Activated naive CD4-positive, alpha-beta T cell treated with anti-CD3 and anti-CD28 coated beads for 36 hours (primary cell): ENCODE data around the gene NOX3. TPM values are rescaled to one million over a fixed set of nuclear protein-coding genes. Genes with fewer than 3 reads are reported as not detected.
A peak's percentile ranks its signal among the peaks of the same experiment; 100 is the strongest.
"Not testable (repeated sequence)": the region's sequence is repeated elsewhere in the genome, so short reads cannot be mapped to it uniquely, and the experiment has no call there.

Experiments
- CTCF ChIA-PET: fragments of 350-600 bp; sonication (Branson Sonifier 250); formaldehyde crosslinking; loops from one replicate; lab custom pipeline; 2021; ENCODE audit warnings: antibody characterized with exemption; lab: Charles Lee
- DNase-seq: peaks from one replicate; pipeline ENCODE4 v3.0.0-alpha.2; 2020
- H3K27ac Mint-ChIP-seq: one replicate; pipeline ENCODE4 v1.8.0; 2021; ENCODE audit warnings: mild to moderate bottlenecking, mixed read lengths
- H3K27me3 Mint-ChIP-seq: one replicate; pipeline ENCODE4 v1.8.0; 2021; ENCODE audit warnings: low read depth, mixed read lengths
- H3K36me3 Mint-ChIP-seq: one replicate; pipeline ENCODE4 v1.8.0; 2021; ENCODE audit warnings: low read depth, mixed read lengths
- H3K4me1 Mint-ChIP-seq: one replicate; pipeline ENCODE4 v1.8.0; 2021; ENCODE audit warnings: low read depth, mixed read lengths
- H3K4me3 Mint-ChIP-seq: one replicate; pipeline ENCODE4 v1.8.0; 2021; ENCODE audit warnings: mild to moderate bottlenecking, moderate library complexity, mixed read lengths
- H3K9me3 Mint-ChIP-seq: one replicate; pipeline ENCODE4 v1.8.0; 2021; ENCODE audit warnings: mixed read lengths
- intact Hi-C: fragments of 100-400 bp; cut with micrococcal nuclease; formaldehyde crosslinking; loops from one replicate; pipeline ENCODE4 v1.15.1; 2023
- total RNA-seq, 2 experiments: library from RNA; stranded (reverse); gene quantifications; one replicate each; pipeline ENCODE4 v1.2.3, GENCODE V29; 2021

NOX3 gene
- total RNA-seq, 2 experiments from 2014 or later = not detected

DNA sequence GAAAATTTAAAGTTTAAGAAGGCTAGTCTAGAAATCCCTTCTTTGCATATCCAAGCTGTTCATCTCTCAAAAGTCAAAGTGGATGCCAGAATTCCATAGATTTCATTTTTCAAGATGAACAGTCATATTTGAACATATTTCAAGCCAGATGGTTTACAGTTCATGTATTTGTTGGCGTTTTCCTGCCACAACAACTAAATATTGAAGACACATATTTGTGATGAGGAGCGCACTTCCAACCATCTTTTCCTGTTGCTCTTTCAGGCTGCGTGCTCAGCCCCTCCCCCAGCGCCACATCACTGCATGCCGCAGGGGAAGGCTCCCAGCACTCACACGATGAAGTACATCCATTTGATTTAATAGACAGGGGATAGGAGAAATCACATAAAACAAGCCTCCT is 5.9 kb upstream of the NOX3 start:
- Mint-ChIP-seq H3K9me3 (peaks cover 12% of the 10 kb centered on the region), H3K36me3 (peaks cover 2% of the 10 kb centered on the region), H3K4me1 (peaks cover 25% of the 10 kb centered on the region), H3K27me3 (no peaks in the 10 kb centered on the region), H3K4me3 (no peak overlapping the region), H3K27ac (no peak overlapping the region)
- no peak for DNase-seq
- CTCF ChIA-PET = no interaction called here
- intact Hi-C loops = loop anchor here (2.0 kb wide), 1 partner anchor 43 kb away; no protein-coding TSS in a partner anchor

DNA sequence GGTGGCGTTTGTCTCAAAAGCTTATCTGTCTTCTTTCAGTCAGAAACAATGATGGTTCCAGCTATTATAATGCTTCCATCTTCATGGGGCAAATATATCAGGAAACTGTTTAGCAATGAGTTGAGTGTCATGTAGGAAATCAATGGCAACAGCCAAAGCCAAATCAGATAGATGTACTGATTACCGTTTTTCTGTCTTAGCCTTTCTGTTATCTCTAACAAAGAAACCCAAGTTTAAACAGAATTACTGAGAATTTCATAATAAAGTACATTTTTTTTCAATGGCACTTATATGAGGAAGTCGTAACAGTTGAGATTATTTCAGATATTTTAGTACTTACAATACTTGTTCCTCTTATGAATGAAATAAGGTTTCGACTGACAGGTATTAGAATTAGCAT is 1.2 kb downstream of the NOX3 start:
- H3K4me3 Mint-ChIP-seq = no peak overlapping the region
- DNase-seq = no peak
- CTCF ChIA-PET = no interaction called here
- H3K36me3 Mint-ChIP-seq = no peaks in the 10 kb centered on the region
- no peaks in the 10 kb centered on the region for H3K27me3 Mint-ChIP-seq
- no peaks in the 10 kb centered on the region for H3K9me3 Mint-ChIP-seq
- intact Hi-C loops = no loop called here
- no peak overlapping the region for H3K27ac Mint-ChIP-seq
- peaks cover 9% of the 10 kb centered on the region for H3K4me1 Mint-ChIP-seq

DNA sequence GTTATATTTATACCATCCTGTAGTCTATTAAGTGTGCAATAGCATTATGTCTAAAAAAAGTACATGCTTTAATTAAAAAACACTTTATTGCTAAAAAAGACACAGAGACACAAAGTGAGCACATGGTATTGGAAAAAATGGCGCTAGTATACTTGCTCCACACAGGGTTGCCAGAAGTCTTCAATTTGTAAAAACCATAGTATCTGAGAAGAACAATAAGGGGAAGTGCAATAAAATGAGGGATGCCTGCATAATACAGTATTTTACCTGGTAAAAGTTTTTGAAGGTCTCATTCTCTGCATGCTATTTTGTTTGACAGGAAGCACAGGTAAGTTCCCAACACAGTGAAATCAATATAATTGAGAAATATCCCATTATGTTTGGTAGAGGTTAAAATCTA is 1.6 kb downstream of the NOX3 start:
- H3K27me3 Mint-ChIP-seq = no peaks in the 10 kb centered on the region
- no peak overlapping the region for H3K4me3 Mint-ChIP-seq
- no peak overlapping the region for H3K27ac Mint-ChIP-seq
- peaks cover 14% of the 10 kb centered on the region for H3K4me1 Mint-ChIP-seq
- H3K9me3 Mint-ChIP-seq = no peaks in the 10 kb centered on the region
- H3K36me3 Mint-ChIP-seq = no peaks in the 10 kb centered on the region
- no peak for DNase-seq
- intact Hi-C loops = no loop called here
- CTCF ChIA-PET = no interaction called here

GRCh38 chr6:155452576-155452975 is 3.1 kb downstream of the NOX3 start:
- H3K27ac Mint-ChIP-seq = no peak overlapping the region
- peaks cover 14% of the 10 kb centered on the region for H3K4me1 Mint-ChIP-seq
- no peak overlapping the region for H3K4me3 Mint-ChIP-seq
- no peaks in the 10 kb centered on the region for H3K36me3 Mint-ChIP-seq
- no peak for DNase-seq
- no peaks in the 10 kb centered on the region for H3K9me3 Mint-ChIP-seq
- intact Hi-C loops = no loop called here
- H3K27me3 Mint-ChIP-seq = no peaks in the 10 kb centered on the region
- CTCF ChIA-PET = no interaction called here

GRCh38 chr6:155451530-155451929 is 4.1 kb downstream of the NOX3 start:
- H3K27me3 Mint-ChIP-seq, H3K27ac Mint-ChIP-seq, H3K9me3 Mint-ChIP-seq, DNase-seq, intact Hi-C loops, H3K36me3 Mint-ChIP-seq, H3K4me3 Mint-ChIP-seq: not testable (repeated sequence)
- CTCF ChIA-PET = interaction anchor here (0.7 kb wide), 1 partner anchor 988 kb away, joined by 3 read pairs; no protein-coding TSS in a partner anchor
- peaks cover 14% of the 10 kb centered on the region for H3K4me1 Mint-ChIP-seq

- Mint-ChIP-seq H3K4me3 (no peak overlapping the region), H3K9me3 (no peaks in the 10 kb centered on the region), H3K27ac (no peak overlapping the region), H3K4me1 (peaks cover 17% of the 10 kb centered on the region), H3K27me3 (no peaks in the 10 kb centered on the region), H3K36me3 (no peaks in the 10 kb centered on the region)
- CTCF ChIA-PET = no interaction called here
- no peak for DNase-seq
- intact Hi-C loops = no loop called here
Measured at GRCh38 chr6:155450240-155450581, 5.4 kb downstream of the NOX3 start.

GRCh38 chr6:155449450-155450239 is 6.0 kb downstream of the NOX3 start:
- DNase-seq = no peak
- H3K27me3 Mint-ChIP-seq = no peaks in the 10 kb centered on the region
- H3K36me3 Mint-ChIP-seq = no peaks in the 10 kb centered on the region
- H3K4me1 Mint-ChIP-seq = peaks cover 21% of the 10 kb centered on the region
- H3K4me3 Mint-ChIP-seq = no peak overlapping the region
- intact Hi-C loops = no loop called here
- no peak overlapping the region for H3K27ac Mint-ChIP-seq
- CTCF ChIA-PET = no interaction called here
- no peaks in the 10 kb centered on the region for H3K9me3 Mint-ChIP-seq

DNA sequence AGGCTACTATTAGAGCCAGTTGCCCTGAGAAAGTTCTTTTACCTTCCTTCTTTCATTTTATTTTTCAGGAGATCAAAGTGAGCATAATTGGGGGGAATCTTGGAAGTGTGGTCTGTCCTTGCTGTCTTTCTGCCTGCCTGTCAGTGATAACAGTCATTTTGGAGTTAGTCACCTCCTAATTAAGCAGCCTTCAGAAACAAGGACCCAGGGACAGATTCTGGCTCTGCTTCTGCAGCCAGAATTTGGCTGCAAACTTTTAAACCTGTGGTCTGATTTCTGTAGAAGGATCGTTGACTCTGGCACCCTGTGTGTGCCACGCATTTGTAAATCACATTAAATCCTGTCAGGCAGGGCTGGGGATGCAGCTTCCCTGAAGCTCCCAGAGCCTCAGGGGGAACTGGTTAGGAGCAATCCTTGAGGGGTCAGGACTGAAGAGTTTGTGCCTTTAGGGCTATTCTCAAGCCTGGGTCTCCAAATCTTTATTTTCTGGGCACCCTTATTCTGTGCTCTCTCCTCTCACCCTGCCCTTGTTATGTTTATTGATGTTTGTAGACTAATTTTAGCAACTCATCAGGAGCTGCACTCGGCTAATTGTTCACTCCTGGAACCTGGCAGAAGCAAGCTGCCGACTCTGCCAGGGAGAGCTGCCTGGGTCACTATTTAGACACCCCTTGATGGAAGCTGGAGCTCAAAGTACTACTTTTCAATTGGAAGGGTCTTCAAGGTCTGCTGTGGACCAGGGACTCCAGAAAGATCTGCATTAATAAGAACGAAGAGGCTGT is 6.8 kb downstream of the NOX3 start:
- CTCF ChIA-PET = no interaction called here
- H3K27ac Mint-ChIP-seq = no peak overlapping the region
- no peaks in the 10 kb centered on the region for H3K9me3 Mint-ChIP-seq
- no peaks in the 10 kb centered on the region for H3K36me3 Mint-ChIP-seq
- no peaks in the 10 kb centered on the region for H3K27me3 Mint-ChIP-seq
- peaks cover 26% of the 10 kb centered on the region for H3K4me1 Mint-ChIP-seq
- DNase-seq = no peak
- intact Hi-C loops = no loop called here
- H3K4me3 Mint-ChIP-seq = no peak overlapping the region

DNA sequence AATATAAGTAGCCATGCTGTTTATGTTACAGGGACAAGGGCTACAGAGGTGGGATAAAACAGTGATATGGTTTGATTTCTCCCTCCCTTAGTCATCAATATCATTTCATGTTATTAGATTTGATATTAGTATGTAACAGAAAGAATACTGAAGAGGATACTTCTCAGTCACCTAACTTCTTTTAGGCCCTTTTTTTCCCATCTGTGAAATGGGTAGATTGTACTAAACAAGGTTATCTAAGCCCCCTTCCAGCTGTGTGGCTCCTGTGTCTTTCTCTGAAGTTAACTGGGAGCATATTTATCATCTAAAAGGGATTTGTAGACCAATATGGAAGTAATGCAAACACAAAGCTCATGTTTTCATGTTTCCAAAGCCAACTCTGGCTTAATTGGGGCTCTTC is 7.7 kb downstream of the NOX3 start:
- CTCF ChIA-PET = interaction anchor here (0.5 kb wide), 1 partner anchor 203 kb away, joined by 3 read pairs; no protein-coding TSS in a partner anchor
- H3K27ac Mint-ChIP-seq = no peak overlapping the region
- H3K4me1 Mint-ChIP-seq = peaks cover 26% of the 10 kb centered on the region
- DNase-seq = no peak
- intact Hi-C loops = no loop called here
- H3K27me3 Mint-ChIP-seq = no peaks in the 10 kb centered on the region
- H3K9me3 Mint-ChIP-seq = no peaks in the 10 kb centered on the region
- no peaks in the 10 kb centered on the region for H3K36me3 Mint-ChIP-seq
- no peak overlapping the region for H3K4me3 Mint-ChIP-seq

- Mint-ChIP-seq H3K27me3 (no peaks in the 10 kb centered on the region), H3K9me3 (no peaks in the 10 kb centered on the region), H3K4me1 (peaks cover 21% of the 10 kb centered on the region), H3K27ac (no peak overlapping the region), H3K4me3 (no peak overlapping the region), H3K36me3 (no peaks in the 10 kb centered on the region)
- intact Hi-C loops = no loop called here
- CTCF ChIA-PET = no interaction called here
- peak; percentile 19 for DNase-seq
Measured at GRCh38 chr6:155444952-155445903, 10.4 kb downstream of the NOX3 start.

DNA sequence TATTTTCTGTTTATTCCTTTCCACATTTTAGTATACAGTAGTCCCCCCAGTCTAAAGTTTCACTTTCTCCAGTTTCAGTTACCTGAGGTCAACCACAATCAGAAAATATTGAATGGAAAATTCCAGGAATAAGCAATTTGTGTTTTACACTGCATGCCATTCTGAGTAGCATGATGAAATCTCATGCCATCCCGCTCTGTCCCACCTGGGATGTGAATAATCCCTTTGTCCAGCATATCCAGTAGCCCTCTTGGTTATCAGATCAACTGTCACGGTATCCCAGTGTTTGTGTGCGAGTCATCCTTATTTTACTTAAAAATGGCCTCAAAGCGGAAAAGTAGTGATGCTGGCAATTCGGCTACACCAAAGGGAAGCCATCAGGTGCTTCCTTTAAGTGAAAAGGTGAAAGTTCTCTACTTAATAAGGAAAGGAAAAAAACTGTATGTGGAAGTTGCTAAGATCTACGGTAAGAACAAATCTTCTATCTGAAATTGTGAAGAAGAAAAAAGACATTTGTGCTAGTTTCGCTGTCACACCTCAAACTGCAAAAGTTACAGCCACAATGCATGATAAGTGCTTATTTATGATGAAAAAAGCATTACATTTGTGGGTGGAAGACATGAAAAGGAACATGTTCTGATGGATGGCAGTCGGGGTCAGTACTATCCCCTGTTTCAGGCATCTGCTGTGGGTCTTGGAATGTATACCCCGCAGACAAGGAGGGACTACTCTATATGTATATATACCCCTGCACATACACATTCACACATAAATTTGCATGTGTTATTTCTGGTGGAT is 11.3 kb downstream of the NOX3 start:
- CTCF ChIA-PET = no interaction called here
- Mint-ChIP-seq H3K36me3 (no peaks in the 10 kb centered on the region), H3K4me1 (peaks cover 18% of the 10 kb centered on the region), H3K4me3 (no peak overlapping the region), H3K27me3 (no peaks in the 10 kb centered on the region), H3K27ac (no peak overlapping the region), H3K9me3 (no peaks in the 10 kb centered on the region)
- DNase-seq = no peak
- intact Hi-C loops = no loop called here
